Measurements from ENCODE around the gene DCPS.
A peak's percentile ranks its signal among the peaks of the same experiment; 100 is the strongest.
"Not testable (repeated sequence)": the region's sequence is repeated elsewhere in the genome, so short reads cannot be mapped to it uniquely, and the experiment has no call there.

The DCPS gene

GRCh38 chr11:126288237-126288636 is 15.6 kb upstream of the DCPS start:
- no peak for DNase-seq (ENCODE audit: low read depth in 1 of 2, low spot score in 1 of 2)

- no peak for DNase-seq (ENCODE audit: low read depth in 1 of 2, low spot score in 1 of 2)
Measured at GRCh38 chr11:126290887-126291286, 13.0 kb upstream of the DCPS start.

- DNase-seq (ENCODE audit: low read depth in 1 of 2, low spot score in 1 of 2), result no peak
Measured at GRCh38 chr11:126293726-126294125, 10.1 kb upstream of the DCPS start.

GRCh38 chr11:126297004-126297403 is 6.9 kb upstream of the DCPS start:
- DNase-seq (ENCODE audit: low read depth in 1 of 2, low spot score in 1 of 2), result no peak

- no peak for DNase-seq (ENCODE audit: low read depth in 1 of 2, low spot score in 1 of 2)
Measured at GRCh38 chr11:126304457-126305075, 706 bp downstream of the DCPS start.

GRCh38 chr11:126305699-126306098 is 1.8 kb downstream of the DCPS start:
- no peak for DNase-seq (ENCODE audit: low read depth in 1 of 2, low spot score in 1 of 2)

GRCh38 chr11:126307706-126308105 is 3.8 kb downstream of the DCPS start:
- DNase-seq (ENCODE audit: low read depth in 1 of 2, low spot score in 1 of 2), result no peak

- no peak for DNase-seq (ENCODE audit: low read depth in 1 of 2, low spot score in 1 of 2)
Measured at GRCh38 chr11:126308271-126308671, 4.4 kb downstream of the DCPS start.

- not testable (repeated sequence) for DNase-seq (ENCODE audit: low read depth in 1 of 2, low spot score in 1 of 2)
Measured at GRCh38 chr11:126308771-126309170, 4.9 kb downstream of the DCPS start.

GRCh38 chr11:126310200-126310991 is 6.5 kb downstream of the DCPS start:
- DNase-seq (ENCODE audit: low read depth in 1 of 2, low spot score in 1 of 2), result peak; percentile 26 to 28

GRCh38 chr11:126310992-126311310 is 7.1 kb downstream of the DCPS start:
- DNase-seq (ENCODE audit: low read depth in 1 of 2, low spot score in 1 of 2), result no peak

GRCh38 chr11:126311401-126312291 is 7.8 kb downstream of the DCPS start:
- no peak for DNase-seq (ENCODE audit: low read depth in 1 of 2, low spot score in 1 of 2)

GRCh38 chr11:126312961-126313360 is 9.1 kb downstream of the DCPS start:
- DNase-seq (ENCODE audit: low read depth in 1 of 2, low spot score in 1 of 2), result no peak

- DNase-seq (ENCODE audit: low read depth in 1 of 2, low spot score in 1 of 2), result no peak
Measured at GRCh38 chr11:126313826-126314225, 10.0 kb downstream of the DCPS start.

- no peak for DNase-seq (ENCODE audit: low read depth in 1 of 2, low spot score in 1 of 2)
Measured at GRCh38 chr11:126317432-126317755, 13.5 kb downstream of the DCPS start.

GRCh38 chr11:126317756-126318573 is 14.1 kb downstream of the DCPS start:
- DNase-seq (ENCODE audit: low read depth in 1 of 2, low spot score in 1 of 2), result no peak

GRCh38 chr11:126318574-126319373 is 14.9 kb downstream of the DCPS start:
- no peak for DNase-seq (ENCODE audit: low read depth in 1 of 2, low spot score in 1 of 2)

- DNase-seq (ENCODE audit: low read depth in 1 of 2, low spot score in 1 of 2), result no peak
Measured at GRCh38 chr11:126319374-126319740, 15.5 kb downstream of the DCPS start.

GRCh38 chr11:126322996-126323395 is 19.1 kb downstream of the DCPS start:
- no peak for DNase-seq (ENCODE audit: low read depth in 1 of 2, low spot score in 1 of 2)

- no peak for DNase-seq (ENCODE audit: low read depth in 1 of 2, low spot score in 1 of 2)
Measured at GRCh38 chr11:126327281-126328000, 23.6 kb downstream of the DCPS start.
